ENCODE results near the gene IBSP.

GRCh38 chr4:87824352-87824751 lies 25.0 kb downstream of the IBSP start:
- no peak for TF ChIP-seq GATA2 (IDR thresholded peaks at IDR 0.05; ENCODE audit: low read depth, low read length)
- TF ChIP-seq GATA3 (IDR thresholded peaks at IDR 0.05; ENCODE audit: low read depth, low read length): no peak

All from SH-SY5Y (cell line).